Retinal pigment epithelial cell (primary cell): Measurements from ENCODE around the gene SLC35F1.
"Not testable (repeated sequence)": the region's sequence is repeated elsewhere in the genome, so short reads cannot be mapped to it uniquely, and the experiment has no call there.

Source experiments
- DNase-seq: peaks from one replicate; pipeline ENCODE4 v3.0.0-alpha.2; 2010; ENCODE audit warnings: low read depth
- H3K4me3 ChIP-seq: 2 replicates; pipeline ENCODE4 v1.5.1; 2011; ENCODE audit warnings: mild to moderate bottlenecking, low read length, control low read depth, moderate library complexity
- CTCF ChIP-seq: conservative IDR thresholded peaks from 2 replicates; pipeline ENCODE4 v1.5.1; 2011; ENCODE audit warnings: low read depth, low read length, control low read depth, inconsistent platforms

Gene SLC35F1

GRCh38 chr6:117960877-117961276 is 53.8 kb downstream of the SLC35F1 start:
- no peak overlapping the region for H3K4me3 ChIP-seq
- no peak for TF ChIP-seq CTCF
- DNase-seq: peak; percentile 44

DNA sequence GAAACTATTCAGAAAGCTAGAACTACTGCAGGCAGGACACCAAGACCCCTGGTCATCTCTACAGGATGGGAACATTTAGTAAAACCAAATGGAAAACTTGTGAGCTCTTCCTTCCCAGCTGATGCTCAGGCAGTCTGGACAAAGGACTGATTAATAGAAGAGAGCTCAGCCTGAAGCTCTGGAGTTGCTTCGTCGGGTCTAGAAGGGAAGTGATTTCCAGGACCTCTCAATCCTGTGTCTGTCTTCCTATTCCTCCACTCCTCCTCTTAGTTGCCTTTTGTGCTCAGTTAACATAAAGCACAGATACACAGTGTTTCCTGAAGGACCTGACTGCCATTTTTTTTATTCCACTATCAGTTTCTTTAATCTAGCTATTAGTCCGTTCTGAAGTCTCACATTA is 54.2 kb downstream of the SLC35F1 start:
- DNase-seq: no peak
- TF ChIP-seq CTCF: no peak
- H3K4me3 ChIP-seq: no peak overlapping the region

DNA sequence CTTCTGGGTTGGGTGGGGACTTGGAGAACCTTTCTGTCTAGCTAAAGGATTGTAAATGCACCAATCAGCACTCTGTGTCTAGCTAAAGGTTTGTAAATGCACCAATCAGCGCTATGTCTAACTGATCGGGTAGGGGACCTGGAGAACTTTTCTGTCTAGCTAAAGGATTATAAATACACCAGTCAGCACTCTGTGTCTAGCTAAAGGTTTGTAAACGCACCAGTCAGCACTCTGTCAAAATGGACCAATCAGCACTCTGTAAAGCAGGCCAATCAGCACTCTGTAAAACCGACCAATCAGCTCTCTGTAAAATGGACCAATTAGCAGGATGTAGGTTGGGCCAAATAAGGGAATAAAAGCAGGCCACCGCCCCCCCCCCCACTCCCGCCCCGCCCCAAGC is 58.7 kb downstream of the SLC35F1 start:
- not testable (repeated sequence) for H3K4me3 ChIP-seq, DNase-seq

DNA sequence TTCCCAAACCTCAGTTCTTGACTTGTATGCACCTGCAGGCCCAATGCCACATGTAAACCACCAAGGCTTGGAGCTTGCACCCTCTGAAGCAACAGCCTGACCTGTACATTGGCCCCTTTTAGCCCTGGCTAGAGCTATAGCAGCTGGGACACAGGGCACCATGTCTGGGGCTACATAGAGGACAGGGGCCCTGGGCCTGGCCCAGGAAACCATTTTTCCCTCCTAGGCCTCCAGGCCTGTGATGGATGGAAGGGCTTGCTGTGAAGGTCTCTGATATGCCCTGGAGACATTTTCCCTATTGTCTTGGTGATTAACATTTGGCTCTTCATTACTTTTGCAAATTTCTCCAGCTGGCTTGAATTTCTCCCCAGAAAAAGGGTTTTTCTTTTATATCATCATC is 64.6 kb downstream of the SLC35F1 start:
- no peak for DNase-seq
- H3K4me3 ChIP-seq: no peak overlapping the region
- no peak for TF ChIP-seq CTCF

DNA sequence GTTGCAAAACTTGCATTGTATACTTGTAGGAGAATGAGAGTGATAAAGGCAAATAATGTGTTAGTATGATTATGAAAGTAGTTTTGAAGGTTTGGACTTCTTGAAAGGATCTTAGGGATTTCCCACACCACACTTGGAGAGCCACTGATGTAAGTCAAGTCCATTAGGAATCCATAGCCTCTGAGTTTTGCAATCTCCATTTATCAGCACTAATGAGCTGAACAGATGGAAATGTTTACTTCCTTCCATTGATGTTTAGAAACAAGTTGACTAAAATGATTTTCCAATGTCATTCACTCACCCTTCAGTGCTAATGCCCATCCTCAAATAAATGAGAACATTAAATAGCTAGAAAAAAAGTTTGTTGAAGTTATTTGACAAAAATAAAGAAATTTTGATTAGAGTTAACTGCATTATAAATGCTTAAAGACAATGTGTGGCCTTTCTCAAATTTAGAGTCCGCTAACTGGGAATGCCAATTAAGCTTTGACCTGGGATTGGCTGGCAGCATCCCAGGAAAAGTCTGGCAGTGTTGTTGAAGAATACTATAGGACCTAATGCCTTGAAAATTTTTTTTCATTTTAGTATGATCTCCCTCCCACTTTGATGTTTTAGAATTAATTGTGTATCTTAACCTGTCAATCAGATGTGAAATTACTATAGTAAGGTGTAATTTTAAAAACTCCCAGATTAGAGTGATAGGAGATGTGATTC is 68.0 kb downstream of the SLC35F1 start:
- DNase-seq: no peak
- no peak for TF ChIP-seq CTCF
- H3K4me3 ChIP-seq: no peak overlapping the region

DNA sequence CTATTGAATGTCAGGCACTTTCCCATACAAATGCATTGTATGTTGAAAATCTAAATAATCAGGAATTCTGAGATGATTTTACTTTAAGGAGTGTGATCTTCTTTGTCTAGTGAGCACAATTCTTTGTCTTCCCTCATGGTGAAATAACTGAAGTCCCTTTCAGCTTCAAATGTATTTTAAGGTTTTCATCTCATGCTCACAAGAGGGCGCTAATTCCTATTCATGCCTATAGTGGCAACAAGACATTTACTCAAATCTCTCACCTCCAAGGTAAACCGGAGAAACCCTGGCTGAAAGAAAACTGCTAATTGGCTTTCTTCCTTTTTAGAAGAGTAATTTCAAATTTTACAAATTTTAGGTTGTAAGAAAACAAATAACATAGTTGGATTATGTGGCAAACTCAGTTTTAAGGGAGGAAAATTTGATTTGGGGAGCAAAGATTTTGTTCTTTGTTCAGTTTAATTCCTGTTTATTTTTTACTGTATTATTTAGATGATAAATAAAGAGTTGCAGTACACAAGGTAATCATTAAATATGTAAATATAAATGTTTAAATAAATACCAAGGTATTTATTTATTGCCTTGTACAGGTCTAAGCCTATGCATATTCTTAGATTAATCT is 69.1 kb downstream of the SLC35F1 start:
- no peak overlapping the region for H3K4me3 ChIP-seq
- TF ChIP-seq CTCF: peak; percentile 81
- DNase-seq: no peak

- no peak overlapping the region for H3K4me3 ChIP-seq
- no peak for DNase-seq
- TF ChIP-seq CTCF: no peak
Observed at GRCh38 chr6:117985916-117986315, 78.9 kb downstream of the SLC35F1 start.
